Natural killer cell treated with Interleukin-12 subunit alpha and Interleukin-12 subunit beta and Interleukin-15 and Interleukin-18, amount 100 ng/mL, for 72 hours (primary cell): ENCODE measurements around the gene BICD1. TPM values are rescaled to one million over a fixed set of nuclear protein-coding genes. Genes with fewer than 3 reads are reported as not detected.
A peak's percentile ranks its signal among the peaks of the same experiment; 100 is the strongest.
"Not testable (repeated sequence)": the region's sequence is repeated elsewhere in the genome, so short reads cannot be mapped to it uniquely, and the experiment has no call there.

Source experiments
- ATAC-seq, 2 donors: fragments of 150-1000 bp; cut with Tn5 transposase in 1 of 2; sonication (Bioruptor Pico), chemical (Tn5 transposase) in 1 of 2; 2 replicates each; pipeline ENCODE4 v1.10.0; 2021
- DNase-seq: peaks from one replicate; pipeline ENCODE4 v3.0.0; 2022; ENCODE audit warnings: low spot score
- H3K27ac Mint-ChIP-seq, 2 donors: 1 replicate in 1 of 2; 2 replicates in 1 of 2; pipeline ENCODE4 v1.8.0; 2022; ENCODE audit warnings: mixed read lengths in 2 of 2, mild to moderate bottlenecking in 1 of 2, moderate library complexity in 1 of 2
- H3K27me3 Mint-ChIP-seq, 2 donors: 1 replicate in 1 of 2; 2 replicates in 1 of 2; pipeline ENCODE4 v1.8.0; 2022; ENCODE audit warnings: mixed read lengths in 2 of 2
- H3K36me3 Mint-ChIP-seq: one replicate; pipeline ENCODE4 v1.8.0; 2022; ENCODE audit warnings: mixed read lengths
- H3K4me1 Mint-ChIP-seq, 2 donors: 1 replicate in 1 of 2; 2 replicates in 1 of 2; pipeline ENCODE4 v1.8.0; 2022; ENCODE audit warnings: low read depth in 2 of 2, mixed read lengths in 2 of 2, mild to moderate bottlenecking in 1 of 2
- H3K4me3 Mint-ChIP-seq: one replicate; pipeline ENCODE4 v1.8.0; 2022; ENCODE audit warnings: mixed read lengths
- H3K9me3 Mint-ChIP-seq: 2 replicates; pipeline ENCODE4 v1.8.0; 2022; ENCODE audit warnings: mixed read lengths
- total RNA-seq, 2 donors: library from RNA; stranded (reverse); gene quantifications; one replicate each; pipeline ENCODE4 v1.2.3, GENCODE V29; 2022

The BICD1 gene
- total RNA-seq, 2 donors from 2014 or later: 16.6 to 34.4 TPM

DNA sequence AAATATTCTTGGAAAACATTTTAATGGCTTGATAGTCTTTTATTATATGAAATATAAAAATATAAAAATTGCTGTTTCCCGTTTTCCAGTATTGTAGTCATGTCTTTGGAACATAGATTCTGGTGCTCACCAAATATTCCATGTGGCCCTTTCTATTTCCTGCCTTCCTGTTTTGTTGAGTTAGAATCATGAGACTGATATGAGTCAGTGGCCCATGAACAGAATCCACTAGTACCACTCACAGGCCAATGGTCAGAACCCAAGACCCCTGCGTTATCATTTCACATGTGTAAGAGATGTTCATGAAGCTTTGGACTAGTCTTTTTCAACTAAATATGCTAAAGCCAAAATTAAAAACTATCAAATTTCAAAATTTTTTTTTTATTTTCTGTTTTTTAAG is 56.9 kb downstream of the BICD1 start:
- Mint-ChIP-seq H3K27me3 (no peaks in the 10 kb centered on the region), H3K27ac (no peak overlapping the region), H3K4me1 (peaks cover 14 to 15% of the 10 kb centered on the region in 2 donors), H3K4me3 (no peak overlapping the region), H3K36me3 (no peaks in the 10 kb centered on the region), H3K9me3 (no peaks in the 10 kb centered on the region)
- DNase-seq: no peak
- no peak for ATAC-seq

DNA sequence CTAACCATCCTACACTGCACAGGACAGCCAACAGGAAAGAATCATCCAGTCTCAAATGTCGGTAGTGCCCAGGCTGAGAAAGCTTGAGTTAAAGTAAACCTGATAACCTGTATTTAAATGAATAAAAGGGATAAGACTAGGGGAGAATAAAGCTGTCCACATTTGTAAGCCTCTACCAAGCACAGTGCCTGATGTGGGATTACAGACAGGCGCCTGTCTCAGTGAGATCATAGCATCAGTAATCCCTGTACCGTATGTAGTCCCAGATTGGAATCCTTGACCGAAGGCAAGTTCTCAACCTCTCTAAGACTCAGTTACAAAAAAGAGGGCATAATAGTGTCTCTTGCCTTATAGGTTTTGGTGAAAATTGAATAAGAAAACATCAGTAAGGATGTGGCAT is 59.9 kb downstream of the BICD1 start:
- H3K36me3 Mint-ChIP-seq: no peaks in the 10 kb centered on the region
- H3K27me3 Mint-ChIP-seq: no peaks in the 10 kb centered on the region
- DNase-seq (no peak), ATAC-seq (no peak)
- no peaks in the 10 kb centered on the region for H3K4me1 Mint-ChIP-seq
- no peak overlapping the region for H3K27ac Mint-ChIP-seq
- H3K4me3 Mint-ChIP-seq: no peak overlapping the region
- no peaks in the 10 kb centered on the region for H3K9me3 Mint-ChIP-seq

- Mint-ChIP-seq H3K9me3 (no peaks in the 10 kb centered on the region), H3K4me1 (no peaks in the 10 kb centered on the region), H3K36me3 (no peaks in the 10 kb centered on the region), H3K27ac (no peak overlapping the region), H3K27me3 (no peaks in the 10 kb centered on the region), H3K4me3 (no peak overlapping the region)
- no peak for DNase-seq
- no peak for ATAC-seq
Measured at GRCh38 chr12:32170437-32170998, 63.9 kb downstream of the BICD1 start.

DNA sequence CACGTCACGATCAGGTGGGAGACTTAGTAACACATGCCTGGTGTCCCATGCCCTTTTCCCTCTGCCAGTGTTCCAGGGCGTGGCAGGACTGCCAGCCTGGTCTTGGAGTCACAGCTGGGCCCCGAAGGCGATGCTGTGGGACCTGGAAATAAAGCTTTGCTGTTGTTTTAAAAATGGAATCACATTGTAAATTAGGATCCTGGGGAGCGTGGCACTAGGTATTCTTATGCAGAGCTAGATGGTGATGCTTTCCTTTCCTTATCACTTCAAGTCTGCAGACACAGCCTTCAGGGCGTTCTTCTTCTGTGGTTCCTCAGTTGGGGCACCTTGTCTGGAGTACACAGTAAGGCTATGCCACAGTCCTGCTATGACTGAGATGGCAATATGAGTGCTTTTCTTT is 64.6 kb downstream of the BICD1 start:
- DNase-seq (no peak), ATAC-seq (no peak)
- no peak overlapping the region for H3K27ac Mint-ChIP-seq
- H3K4me1 Mint-ChIP-seq: no peaks in the 10 kb centered on the region
- no peaks in the 10 kb centered on the region for H3K36me3 Mint-ChIP-seq
- no peak overlapping the region for H3K4me3 Mint-ChIP-seq
- no peaks in the 10 kb centered on the region for H3K27me3 Mint-ChIP-seq
- no peaks in the 10 kb centered on the region for H3K9me3 Mint-ChIP-seq

GRCh38 chr12:32176606-32177005 is 70.0 kb downstream of the BICD1 start:
- no peaks in the 10 kb centered on the region for H3K36me3 Mint-ChIP-seq
- no peak overlapping the region for H3K27ac Mint-ChIP-seq
- no peaks in the 10 kb centered on the region for H3K9me3 Mint-ChIP-seq
- ATAC-seq: no peak
- no peaks in the 10 kb centered on the region for H3K27me3 Mint-ChIP-seq
- DNase-seq: no peak
- H3K4me3 Mint-ChIP-seq: no peak overlapping the region
- H3K4me1 Mint-ChIP-seq: no peaks in the 10 kb centered on the region

GRCh38 chr12:32178341-32179010 is 71.8 kb downstream of the BICD1 start:
- H3K36me3 Mint-ChIP-seq: no peaks in the 10 kb centered on the region
- ATAC-seq (no peak), DNase-seq (no peak)
- no peak overlapping the region for H3K27ac Mint-ChIP-seq
- no peak overlapping the region for H3K4me3 Mint-ChIP-seq
- no peaks in the 10 kb centered on the region for H3K27me3 Mint-ChIP-seq
- H3K9me3 Mint-ChIP-seq: no peaks in the 10 kb centered on the region
- H3K4me1 Mint-ChIP-seq: no peaks in the 10 kb centered on the region

GRCh38 chr12:32179011-32179395 is 72.4 kb downstream of the BICD1 start:
- Mint-ChIP-seq H3K9me3 (no peaks in the 10 kb centered on the region), H3K4me1 (no peaks in the 10 kb centered on the region), H3K27ac (no peak overlapping the region), H3K4me3 (no peak overlapping the region), H3K27me3 (no peaks in the 10 kb centered on the region), H3K36me3 (no peaks in the 10 kb centered on the region)
- no peak for ATAC-seq
- DNase-seq: no peak

DNA sequence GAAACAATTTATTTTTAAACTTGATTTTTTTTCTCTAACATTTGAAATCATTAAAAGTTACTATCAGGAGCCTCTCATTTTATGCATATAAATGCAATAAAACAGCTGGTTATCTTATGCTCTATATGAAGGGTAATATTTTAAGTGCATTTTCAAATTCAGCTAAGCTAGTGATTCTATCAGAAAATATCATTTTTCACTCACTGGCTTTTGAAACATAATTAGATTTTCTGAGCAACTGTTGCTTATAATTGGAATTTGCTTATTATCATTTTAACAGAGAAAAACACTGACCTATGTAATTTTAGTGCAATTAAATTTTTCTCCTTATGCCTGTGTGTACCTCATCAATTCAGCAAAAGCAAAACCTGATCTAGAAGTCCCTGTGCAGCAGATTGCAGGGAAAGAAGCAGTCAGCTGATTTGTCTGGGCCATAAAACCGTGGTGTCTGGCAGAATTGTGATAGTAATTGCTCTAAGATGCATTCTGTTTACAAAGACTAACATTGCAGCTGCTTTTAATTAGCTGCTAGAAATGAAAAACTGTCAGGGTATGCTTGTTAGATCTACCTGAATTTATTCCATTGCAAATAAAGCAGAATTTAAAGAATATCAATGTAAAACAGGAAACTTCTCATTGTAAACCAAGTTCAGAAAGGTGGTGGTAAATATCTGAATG is 75.0 kb downstream of the BICD1 start:
- no peaks in the 10 kb centered on the region for H3K27me3 Mint-ChIP-seq
- H3K27ac Mint-ChIP-seq: no peak overlapping the region
- no peak overlapping the region for H3K4me3 Mint-ChIP-seq

GRCh38 chr12:32183650-32184049 is 77.0 kb downstream of the BICD1 start:
- no peaks in the 10 kb centered on the region for H3K27me3 Mint-ChIP-seq
- ATAC-seq (no peak), DNase-seq (no peak)
- H3K4me1 Mint-ChIP-seq: no peaks in the 10 kb centered on the region
- H3K9me3 Mint-ChIP-seq: no peaks in the 10 kb centered on the region
- no peak overlapping the region for H3K27ac Mint-ChIP-seq
- no peaks in the 10 kb centered on the region for H3K36me3 Mint-ChIP-seq
- H3K4me3 Mint-ChIP-seq: no peak overlapping the region

More for the DNA sequence above, 75.0 kb downstream of the BICD1 start:
- H3K9me3 Mint-ChIP-seq: no peaks in the 10 kb centered on the region
- H3K36me3 Mint-ChIP-seq: no peaks in the 10 kb centered on the region
- DNase-seq: no peak
- no peaks in the 10 kb centered on the region for H3K4me1 Mint-ChIP-seq
- ATAC-seq: no peak

DNA sequence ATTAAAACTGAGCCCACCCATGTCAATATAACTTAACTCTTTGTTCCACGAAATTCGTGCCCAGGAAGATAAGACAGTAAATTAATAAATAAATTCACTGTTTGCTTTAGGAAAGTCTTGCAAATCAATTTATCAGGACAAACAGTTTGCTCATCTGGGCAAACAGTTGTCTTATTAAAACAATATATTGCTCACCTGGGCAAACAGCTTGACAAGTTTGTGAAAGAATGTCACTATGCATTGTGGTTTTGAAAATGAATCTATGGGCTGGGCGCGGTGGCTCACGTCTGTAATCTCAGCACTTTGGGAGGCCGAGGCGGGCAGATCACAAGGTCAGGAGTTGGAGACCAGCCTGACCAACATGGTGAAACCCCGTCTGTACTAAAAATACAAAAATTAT is 80.5 kb downstream of the BICD1 start:
- H3K27ac Mint-ChIP-seq, H3K9me3 Mint-ChIP-seq, H3K27me3 Mint-ChIP-seq, H3K4me3 Mint-ChIP-seq, H3K4me1 Mint-ChIP-seq, ATAC-seq, H3K36me3 Mint-ChIP-seq, DNase-seq: not testable (repeated sequence)

DNA sequence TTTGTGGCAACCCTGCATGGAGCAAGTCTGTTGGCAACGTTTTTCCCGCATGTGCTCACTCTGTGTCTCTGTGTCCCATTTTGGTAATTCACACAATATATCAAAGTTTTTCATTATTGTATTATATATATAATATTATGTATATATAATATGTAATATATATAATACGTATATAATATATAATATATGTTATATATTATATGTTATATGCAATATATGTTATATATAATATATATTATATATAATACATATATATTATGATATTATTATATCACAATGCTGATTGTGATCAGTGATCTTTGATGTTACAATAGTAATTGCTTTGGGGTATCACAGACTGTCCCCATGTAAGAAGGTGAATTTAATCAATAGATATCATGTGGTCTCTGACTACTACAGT is 84.8 kb downstream of the BICD1 start:
- peaks cover 27% of the 10 kb centered on the region for H3K36me3 Mint-ChIP-seq
- H3K9me3 Mint-ChIP-seq: peaks cover 5% of the 10 kb centered on the region
- no peak overlapping the region for H3K27ac Mint-ChIP-seq
- no peak for ATAC-seq
- H3K4me1 Mint-ChIP-seq: peaks cover 0 to 2% of the 10 kb centered on the region in 2 donors
- no peak for DNase-seq
- H3K4me3 Mint-ChIP-seq: no peak overlapping the region
- H3K27me3 Mint-ChIP-seq: no peaks in the 10 kb centered on the region

GRCh38 chr12:32196250-32197198 is 89.9 kb downstream of the BICD1 start:
- Mint-ChIP-seq H3K27me3 (no peaks in the 10 kb centered on the region), H3K4me1 (peaks cover 9% of the 10 kb centered on the region in 2 donors), H3K4me3 (no peak overlapping the region), H3K27ac (peak overlapping the region in 1 of 2 donors; percentile 40), H3K36me3 (peaks cover 21% of the 10 kb centered on the region), H3K9me3 (peaks cover 5% of the 10 kb centered on the region)
- no peak for DNase-seq
- peak in 1 of 2 donors; percentile 77 for ATAC-seq

DNA sequence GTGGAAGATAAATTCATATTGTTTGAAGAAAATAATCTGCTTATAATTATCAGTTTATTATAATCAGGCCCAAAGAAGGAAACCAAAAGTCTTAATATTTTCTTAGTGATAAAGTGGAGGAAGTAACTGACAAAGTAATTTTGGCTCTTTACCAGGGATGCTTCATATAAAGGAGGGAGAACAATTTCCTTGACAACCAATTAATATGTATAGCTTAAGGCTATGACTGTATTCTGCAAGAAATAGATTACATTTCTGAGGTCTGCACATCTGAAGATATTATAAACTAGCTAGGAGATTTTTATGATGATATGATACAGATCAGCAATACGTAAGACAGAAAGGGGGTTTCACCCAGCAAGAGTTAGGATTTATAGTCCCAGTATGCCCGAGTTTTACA is 90.8 kb downstream of the BICD1 start:
- Mint-ChIP-seq H3K9me3 (peaks cover 4% of the 10 kb centered on the region), H3K4me3 (no peak overlapping the region), H3K36me3 (peaks cover 21% of the 10 kb centered on the region), H3K27me3 (no peaks in the 10 kb centered on the region), H3K4me1 (peaks cover 9 to 13% of the 10 kb centered on the region in 2 donors), H3K27ac (no peak overlapping the region)
- ATAC-seq: no peak
- no peak for DNase-seq
